Measurements from ENCODE around the gene SF3A1. TPM values are rescaled to one million over a fixed set of nuclear protein-coding genes. Genes with fewer than 3 reads are reported as not detected.

The SF3A1 gene
- total and polyA plus RNA-seq, 2 of the 13 experiments (the other 11 are each of a cell fraction or from before 2014, with no cell fraction given) = 10.0 to 22.0 TPM

DNA sequence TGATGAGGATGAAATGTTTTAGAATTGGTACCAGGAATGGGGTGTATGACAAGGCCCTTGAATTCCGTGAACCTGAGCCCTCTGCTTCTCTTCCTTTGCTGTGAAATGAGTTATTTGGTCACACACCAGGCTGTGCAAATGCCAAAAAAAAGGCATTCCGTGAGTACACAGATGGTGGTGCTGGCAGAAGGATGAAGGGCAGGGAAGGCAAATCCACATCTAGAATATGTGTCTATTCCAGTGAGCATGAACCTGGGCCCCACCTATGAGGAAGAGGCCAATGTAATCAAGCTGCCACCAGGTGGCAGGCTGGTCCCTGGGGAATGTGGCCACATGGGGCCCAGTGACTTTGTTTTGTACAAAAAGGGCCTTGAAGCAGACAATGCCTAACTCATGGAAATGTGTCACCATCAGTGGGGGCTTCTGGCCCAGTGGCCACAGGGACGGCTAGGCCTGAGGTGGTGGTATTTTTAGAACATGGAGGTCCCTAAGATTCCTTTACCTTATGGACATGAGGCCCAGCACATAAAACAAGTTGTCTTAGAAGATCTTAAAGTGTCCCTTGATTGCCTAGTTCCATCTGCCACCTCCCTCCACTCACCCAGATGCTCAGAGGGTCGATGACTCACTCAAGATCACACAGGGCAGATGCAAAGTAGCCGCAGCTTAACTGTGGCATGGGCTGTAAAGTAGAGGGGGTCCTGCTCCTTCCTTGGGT is 34.4 kb upstream of the SF3A1 start (continued):
- TF ChIP-seq, protein P1, sequence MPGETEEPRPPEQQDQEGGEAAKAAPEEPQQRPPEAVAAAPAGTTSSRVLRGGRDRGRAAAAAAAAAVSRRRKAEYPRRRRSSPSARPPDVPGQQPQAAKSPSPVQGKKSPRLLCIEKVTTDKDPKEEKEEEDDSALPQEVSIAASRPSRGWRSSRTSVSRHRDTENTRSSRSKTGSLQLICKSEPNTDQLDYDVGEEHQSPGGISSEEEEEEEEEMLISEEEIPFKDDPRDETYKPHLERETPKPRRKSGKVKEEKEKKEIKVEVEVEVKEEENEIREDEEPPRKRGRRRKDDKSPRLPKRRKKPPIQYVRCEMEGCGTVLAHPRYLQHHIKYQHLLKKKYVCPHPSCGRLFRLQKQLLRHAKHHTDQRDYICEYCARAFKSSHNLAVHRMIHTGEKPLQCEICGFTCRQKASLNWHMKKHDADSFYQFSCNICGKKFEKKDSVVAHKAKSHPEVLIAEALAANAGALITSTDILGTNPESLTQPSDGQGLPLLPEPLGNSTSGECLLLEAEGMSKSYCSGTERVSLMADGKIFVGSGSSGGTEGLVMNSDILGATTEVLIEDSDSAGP (CRISPR knock-in tag; IDR thresholded peaks at IDR 0.05; ENCODE audit: borderline replicate concordance) = peak; percentile 58; the same call in 1 of the 2 replicates
- TF ChIP-seq, protein P2, sequence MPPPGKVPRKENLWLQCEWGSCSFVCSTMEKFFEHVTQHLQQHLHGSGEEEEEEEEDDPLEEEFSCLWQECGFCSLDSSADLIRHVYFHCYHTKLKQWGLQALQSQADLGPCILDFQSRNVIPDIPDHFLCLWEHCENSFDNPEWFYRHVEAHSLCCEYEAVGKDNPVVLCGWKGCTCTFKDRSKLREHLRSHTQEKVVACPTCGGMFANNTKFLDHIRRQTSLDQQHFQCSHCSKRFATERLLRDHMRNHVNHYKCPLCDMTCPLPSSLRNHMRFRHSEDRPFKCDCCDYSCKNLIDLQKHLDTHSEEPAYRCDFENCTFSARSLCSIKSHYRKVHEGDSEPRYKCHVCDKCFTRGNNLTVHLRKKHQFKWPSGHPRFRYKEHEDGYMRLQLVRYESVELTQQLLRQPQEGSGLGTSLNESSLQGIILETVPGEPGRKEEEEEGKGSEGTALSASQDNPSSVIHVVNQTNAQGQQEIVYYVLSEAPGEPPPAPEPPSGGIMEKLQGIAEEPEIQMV (CRISPR knock-in tag; IDR thresholded peaks at IDR 0.05; ENCODE audit: low read depth) = no peak
- TF ChIP-seq ATF7 (IDR thresholded peaks at IDR 0.05) = no peak
- TF ChIP-seq ATF7 (CRISPR knock-in tag; IDR thresholded peaks at IDR 0.05) = no peak
- peak; percentile 64 for TF ChIP-seq GATAD2A (CRISPR knock-in tag; IDR thresholded peaks at IDR 0.05)
- TF ChIP-seq ZBTB7B (CRISPR knock-in tag; IDR thresholded peaks at IDR 0.05) = 0 out of 2 replicates have a peak, but pooled peaks have one; percentile 57
- TF ChIP-seq SMC3 (IDR thresholded peaks at IDR 0.05; ENCODE audit: low read length) = peak; percentile 99
- TF ChIP-seq MIXL1 (CRISPR knock-in tag; IDR thresholded peaks at IDR 0.05) = peak; percentile 68; the same call in 1 of the 2 replicates
- TF ChIP-seq KAT8 (CRISPR knock-in tag; IDR thresholded peaks at IDR 0.05) = 0 out of 2 replicates have a peak, but pooled peaks have one; percentile 36
- TF ChIP-seq, protein P3, sequence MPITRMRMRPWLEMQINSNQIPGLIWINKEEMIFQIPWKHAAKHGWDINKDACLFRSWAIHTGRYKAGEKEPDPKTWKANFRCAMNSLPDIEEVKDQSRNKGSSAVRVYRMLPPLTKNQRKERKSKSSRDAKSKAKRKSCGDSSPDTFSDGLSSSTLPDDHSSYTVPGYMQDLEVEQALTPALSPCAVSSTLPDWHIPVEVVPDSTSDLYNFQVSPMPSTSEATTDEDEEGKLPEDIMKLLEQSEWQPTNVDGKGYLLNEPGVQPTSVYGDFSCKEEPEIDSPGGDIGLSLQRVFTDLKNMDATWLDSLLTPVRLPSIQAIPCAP (CRISPR knock-in tag; IDR thresholded peaks at IDR 0.05; ENCODE audit: low read depth) = no peak
- TF ChIP-seq THAP11 (CRISPR knock-in tag; IDR thresholded peaks at IDR 0.05) = peak; percentile 49
- peak in 1 of 2 experiments; percentile 60; a peak in 2 of 4 replicates for TF ChIP-seq KLF16 (CRISPR knock-in tag; IDR thresholded peaks at IDR 0.05)
- TF ChIP-seq TGIF2 (CRISPR knock-in tag; IDR thresholded peaks at IDR 0.05) = 0 out of 2 replicates have a peak, but pooled peaks have one; percentile 25
- TF ChIP-seq RORA (CRISPR knock-in tag; IDR thresholded peaks at IDR 0.05) = no peak
- TF ChIP-seq SMYD3 (CRISPR knock-in tag; IDR thresholded peaks at IDR 0.05) = 0 out of 2 replicates have a peak, but pooled peaks have one; percentile 38
- TF ChIP-seq ZNF816 (CRISPR knock-in tag; IDR thresholded peaks at IDR 0.05; ENCODE audit: borderline replicate concordance) = no peak
- no peak for TF ChIP-seq ZNF614 (CRISPR knock-in tag; IDR thresholded peaks at IDR 0.05; ENCODE audit: borderline replicate concordance)
- TF ChIP-seq MXI1 (IDR thresholded peaks at IDR 0.05; ENCODE audit: borderline replicate concordance, low read depth, low read length) = peak; percentile 27; the same call in 1 of the 3 replicates
- peak; percentile 95 for TF ChIP-seq RAD21 (CRISPR knock-in tag; IDR thresholded peaks at IDR 0.05)
- TF ChIP-seq, protein P4, sequence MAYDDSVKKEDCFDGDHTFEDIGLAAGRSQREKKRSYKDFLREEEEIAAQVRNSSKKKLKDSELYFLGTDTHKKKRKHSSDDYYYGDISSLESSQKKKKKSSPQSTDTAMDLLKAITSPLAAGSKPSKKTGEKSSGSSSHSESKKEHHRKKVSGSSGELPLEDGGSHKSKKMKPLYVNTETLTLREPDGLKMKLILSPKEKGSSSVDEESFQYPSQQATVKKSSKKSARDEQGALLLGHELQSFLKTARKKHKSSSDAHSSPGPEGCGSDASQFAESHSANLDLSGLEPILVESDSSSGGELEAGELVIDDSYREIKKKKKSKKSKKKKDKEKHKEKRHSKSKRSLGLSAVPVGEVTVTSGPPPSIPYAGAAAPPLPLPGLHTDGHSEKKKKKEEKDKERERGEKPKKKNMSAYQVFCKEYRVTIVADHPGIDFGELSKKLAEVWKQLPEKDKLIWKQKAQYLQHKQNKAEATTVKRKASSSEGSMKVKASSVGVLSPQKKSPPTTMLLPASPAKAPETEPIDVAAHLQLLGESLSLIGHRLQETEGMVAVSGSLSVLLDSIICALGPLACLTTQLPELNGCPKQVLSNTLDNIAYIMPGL (CRISPR knock-in tag; IDR thresholded peaks at IDR 0.05; ENCODE audit: borderline replicate concordance in 1 of 2, low read depth in 1 of 2) = peak; percentile 39 to 81; a peak in 1 of 4 replicates
- peak; percentile 28; the same call in 1 of the 2 replicates for TF ChIP-seq ELF1 (CRISPR knock-in tag; IDR thresholded peaks at IDR 0.05)
- no peak for TF ChIP-seq ZNF776 (CRISPR knock-in tag; IDR thresholded peaks at IDR 0.05)
- no peak for TF ChIP-seq ZNF20 (CRISPR knock-in tag; IDR thresholded peaks at IDR 0.05)
- TF ChIP-seq IKZF1 (IDR thresholded peaks at IDR 0.05) = no peak
- TF ChIP-seq ATF7-NPFF (CRISPR knock-in tag; IDR thresholded peaks at IDR 0.05; ENCODE audit: low read depth) = no peak
